ENCODE results near the gene PTRH1. TPM values are rescaled to one million over a fixed set of nuclear protein-coding genes. Genes with fewer than 3 reads are reported as not detected.

Gene PTRH1
- total RNA-seq, 1 experiment from 2014 or later, result 16.9 TPM

DNA sequence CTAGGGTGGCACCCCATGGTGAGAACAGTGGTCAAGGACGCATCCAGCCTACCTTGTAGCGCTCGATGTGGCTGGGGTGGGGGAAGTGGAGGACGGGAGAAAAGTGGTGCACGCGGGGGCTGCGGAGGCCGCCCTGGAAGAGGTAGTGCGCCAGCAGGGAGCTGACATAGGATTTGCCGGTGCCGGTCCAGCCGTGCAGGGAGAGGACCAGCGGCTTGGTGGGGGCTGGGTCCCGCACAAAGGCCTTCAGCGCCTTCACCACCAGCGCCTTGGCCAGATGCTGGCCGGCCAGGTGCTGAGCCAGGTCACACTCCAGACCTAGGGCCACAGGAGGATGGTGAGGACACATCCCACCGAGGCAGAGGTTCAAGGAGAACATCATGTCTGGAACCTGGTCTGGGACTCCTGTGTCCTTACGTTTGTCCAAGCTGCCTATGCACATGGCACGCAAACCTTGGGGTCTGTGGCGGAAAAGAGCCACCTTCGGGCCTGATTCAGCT is 18.8 kb upstream of the PTRH1 start:
- Mint-ChIP-seq H3K4me1 (peaks cover 11% of the 10 kb centered on the region), H3K4me3 (peak overlapping the region; percentile 65), H3K27ac (no peak overlapping the region), H3K36me3 (no peaks in the 10 kb centered on the region), H3K9me3 (no peaks in the 10 kb centered on the region), H3K27me3 (ENCODE audit: low read depth) (peaks cover 7% of the 10 kb centered on the region)
- DNase-seq (ENCODE audit: low spot score) (peak; percentile 35), ATAC-seq (peak; percentile 3)
- POLR2A ChIA-PET, result interaction anchor here (0.6 to 1.5 kb wide), 7 partner anchors 28 to 1781 kb away, joined by 3 to 9 read pairs (median 4); partner anchors contain the start of genes CFAP157 and SLC2A8
- CTCF ChIA-PET, result interaction anchor here (0.6 to 4.5 kb wide), 123 partner anchors 9 to 887 kb away, joined by 3 to 80 read pairs (median 6); partner anchors contain the start of genes AK1, CDK9, CFAP157 and ENG
- TF ChIP-seq PRRX2 (CRISPR knock-in tag; IDR thresholded peaks at IDR 0.05) (no peak), HMGA2 (CRISPR knock-in tag; IDR thresholded peaks at IDR 0.05) (no peak), ELF4 (CRISPR knock-in tag; IDR thresholded peaks at IDR 0.05; ENCODE audit: low read depth) (no peak)
- TF ChIP-seq, protein P1, sequence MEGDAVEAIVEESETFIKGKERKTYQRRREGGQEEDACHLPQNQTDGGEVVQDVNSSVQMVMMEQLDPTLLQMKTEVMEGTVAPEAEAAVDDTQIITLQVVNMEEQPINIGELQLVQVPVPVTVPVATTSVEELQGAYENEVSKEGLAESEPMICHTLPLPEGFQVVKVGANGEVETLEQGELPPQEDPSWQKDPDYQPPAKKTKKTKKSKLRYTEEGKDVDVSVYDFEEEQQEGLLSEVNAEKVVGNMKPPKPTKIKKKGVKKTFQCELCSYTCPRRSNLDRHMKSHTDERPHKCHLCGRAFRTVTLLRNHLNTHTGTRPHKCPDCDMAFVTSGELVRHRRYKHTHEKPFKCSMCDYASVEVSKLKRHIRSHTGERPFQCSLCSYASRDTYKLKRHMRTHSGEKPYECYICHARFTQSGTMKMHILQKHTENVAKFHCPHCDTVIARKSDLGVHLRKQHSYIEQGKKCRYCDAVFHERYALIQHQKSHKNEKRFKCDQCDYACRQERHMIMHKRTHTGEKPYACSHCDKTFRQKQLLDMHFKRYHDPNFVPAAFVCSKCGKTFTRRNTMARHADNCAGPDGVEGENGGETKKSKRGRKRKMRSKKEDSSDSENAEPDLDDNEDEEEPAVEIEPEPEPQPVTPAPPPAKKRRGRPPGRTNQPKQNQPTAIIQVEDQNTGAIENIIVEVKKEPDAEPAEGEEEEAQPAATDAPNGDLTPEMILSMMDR (IDR thresholded peaks at IDR 0.05), result peak; percentile 98; the same call in 1 of the 2 replicates
- TF ChIP-seq, protein P2, sequence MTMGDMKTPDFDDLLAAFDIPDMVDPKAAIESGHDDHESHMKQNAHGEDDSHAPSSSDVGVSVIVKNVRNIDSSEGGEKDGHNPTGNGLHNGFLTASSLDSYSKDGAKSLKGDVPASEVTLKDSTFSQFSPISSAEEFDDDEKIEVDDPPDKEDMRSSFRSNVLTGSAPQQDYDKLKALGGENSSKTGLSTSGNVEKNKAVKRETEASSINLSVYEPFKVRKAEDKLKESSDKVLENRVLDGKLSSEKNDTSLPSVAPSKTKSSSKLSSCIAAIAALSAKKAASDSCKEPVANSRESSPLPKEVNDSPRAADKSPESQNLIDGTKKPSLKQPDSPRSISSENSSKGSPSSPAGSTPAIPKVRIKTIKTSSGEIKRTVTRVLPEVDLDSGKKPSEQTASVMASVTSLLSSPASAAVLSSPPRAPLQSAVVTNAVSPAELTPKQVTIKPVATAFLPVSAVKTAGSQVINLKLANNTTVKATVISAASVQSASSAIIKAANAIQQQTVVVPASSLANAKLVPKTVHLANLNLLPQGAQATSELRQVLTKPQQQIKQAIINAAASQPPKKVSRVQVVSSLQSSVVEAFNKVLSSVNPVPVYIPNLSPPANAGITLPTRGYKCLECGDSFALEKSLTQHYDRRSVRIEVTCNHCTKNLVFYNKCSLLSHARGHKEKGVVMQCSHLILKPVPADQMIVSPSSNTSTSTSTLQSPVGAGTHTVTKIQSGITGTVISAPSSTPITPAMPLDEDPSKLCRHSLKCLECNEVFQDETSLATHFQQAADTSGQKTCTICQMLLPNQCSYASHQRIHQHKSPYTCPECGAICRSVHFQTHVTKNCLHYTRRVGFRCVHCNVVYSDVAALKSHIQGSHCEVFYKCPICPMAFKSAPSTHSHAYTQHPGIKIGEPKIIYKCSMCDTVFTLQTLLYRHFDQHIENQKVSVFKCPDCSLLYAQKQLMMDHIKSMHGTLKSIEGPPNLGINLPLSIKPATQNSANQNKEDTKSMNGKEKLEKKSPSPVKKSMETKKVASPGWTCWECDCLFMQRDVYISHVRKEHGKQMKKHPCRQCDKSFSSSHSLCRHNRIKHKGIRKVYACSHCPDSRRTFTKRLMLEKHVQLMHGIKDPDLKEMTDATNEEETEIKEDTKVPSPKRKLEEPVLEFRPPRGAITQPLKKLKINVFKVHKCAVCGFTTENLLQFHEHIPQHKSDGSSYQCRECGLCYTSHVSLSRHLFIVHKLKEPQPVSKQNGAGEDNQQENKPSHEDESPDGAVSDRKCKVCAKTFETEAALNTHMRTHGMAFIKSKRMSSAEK (CRISPR knock-in tag; IDR thresholded peaks at IDR 0.05; ENCODE audit: borderline replicate concordance), result no peak

DNA sequence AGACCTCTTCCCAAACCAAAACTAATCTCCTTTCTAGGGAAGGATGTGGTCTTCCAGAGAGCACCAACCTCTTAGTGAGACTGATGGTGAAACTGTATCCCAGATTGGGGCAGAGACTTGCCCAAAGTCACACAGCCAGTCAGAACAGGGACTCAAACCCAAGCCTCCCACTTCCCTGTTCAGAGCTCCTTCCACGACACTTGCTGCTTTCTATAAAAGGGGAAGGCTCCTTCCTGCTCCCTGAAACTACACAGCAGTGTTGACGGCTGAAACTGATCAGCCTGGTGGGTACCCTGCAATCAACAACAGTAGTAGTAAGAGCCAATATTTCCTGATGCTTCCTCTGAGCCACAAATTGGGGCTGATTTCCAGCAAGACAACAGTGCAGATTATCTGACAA is 18.2 kb upstream of the PTRH1 start:
- POLR2A ChIA-PET, result no interaction called here
- Mint-ChIP-seq H3K36me3 (no peaks in the 10 kb centered on the region), H3K4me3 (no peak overlapping the region), H3K9me3 (no peaks in the 10 kb centered on the region), H3K27me3 (ENCODE audit: low read depth) (peaks cover 7% of the 10 kb centered on the region), H3K27ac (no peak overlapping the region; the same call in 1 of the 2 replicates), H3K4me1 (peaks cover 11% of the 10 kb centered on the region)
- ATAC-seq, result no peak
- DNase-seq (ENCODE audit: low spot score), result no peak
- TF ChIP-seq ZBTB21 (CRISPR knock-in tag; IDR thresholded peaks at IDR 0.05; ENCODE audit: borderline replicate concordance) (no peak), ZNF396 (CRISPR knock-in tag; IDR thresholded peaks at IDR 0.05; ENCODE audit: borderline replicate concordance) (no peak), TEAD4 (CRISPR knock-in tag; IDR thresholded peaks at IDR 0.05) (no peak), ZNF121 (CRISPR knock-in tag; IDR thresholded peaks at IDR 0.05) (no peak)
- TF ChIP-seq, protein P3, sequence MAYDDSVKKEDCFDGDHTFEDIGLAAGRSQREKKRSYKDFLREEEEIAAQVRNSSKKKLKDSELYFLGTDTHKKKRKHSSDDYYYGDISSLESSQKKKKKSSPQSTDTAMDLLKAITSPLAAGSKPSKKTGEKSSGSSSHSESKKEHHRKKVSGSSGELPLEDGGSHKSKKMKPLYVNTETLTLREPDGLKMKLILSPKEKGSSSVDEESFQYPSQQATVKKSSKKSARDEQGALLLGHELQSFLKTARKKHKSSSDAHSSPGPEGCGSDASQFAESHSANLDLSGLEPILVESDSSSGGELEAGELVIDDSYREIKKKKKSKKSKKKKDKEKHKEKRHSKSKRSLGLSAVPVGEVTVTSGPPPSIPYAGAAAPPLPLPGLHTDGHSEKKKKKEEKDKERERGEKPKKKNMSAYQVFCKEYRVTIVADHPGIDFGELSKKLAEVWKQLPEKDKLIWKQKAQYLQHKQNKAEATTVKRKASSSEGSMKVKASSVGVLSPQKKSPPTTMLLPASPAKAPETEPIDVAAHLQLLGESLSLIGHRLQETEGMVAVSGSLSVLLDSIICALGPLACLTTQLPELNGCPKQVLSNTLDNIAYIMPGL (CRISPR knock-in tag; IDR thresholded peaks at IDR 0.05), result no peak
- TF ChIP-seq, protein P4, sequence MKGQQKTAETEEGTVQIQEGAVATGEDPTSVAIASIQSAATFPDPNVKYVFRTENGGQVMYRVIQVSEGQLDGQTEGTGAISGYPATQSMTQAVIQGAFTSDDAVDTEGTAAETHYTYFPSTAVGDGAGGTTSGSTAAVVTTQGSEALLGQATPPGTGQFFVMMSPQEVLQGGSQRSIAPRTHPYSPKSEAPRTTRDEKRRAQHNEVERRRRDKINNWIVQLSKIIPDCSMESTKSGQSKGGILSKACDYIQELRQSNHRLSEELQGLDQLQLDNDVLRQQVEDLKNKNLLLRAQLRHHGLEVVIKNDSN (CRISPR knock-in tag; IDR thresholded peaks at IDR 0.05), result no peak
- TF ChIP-seq, protein P5, sequence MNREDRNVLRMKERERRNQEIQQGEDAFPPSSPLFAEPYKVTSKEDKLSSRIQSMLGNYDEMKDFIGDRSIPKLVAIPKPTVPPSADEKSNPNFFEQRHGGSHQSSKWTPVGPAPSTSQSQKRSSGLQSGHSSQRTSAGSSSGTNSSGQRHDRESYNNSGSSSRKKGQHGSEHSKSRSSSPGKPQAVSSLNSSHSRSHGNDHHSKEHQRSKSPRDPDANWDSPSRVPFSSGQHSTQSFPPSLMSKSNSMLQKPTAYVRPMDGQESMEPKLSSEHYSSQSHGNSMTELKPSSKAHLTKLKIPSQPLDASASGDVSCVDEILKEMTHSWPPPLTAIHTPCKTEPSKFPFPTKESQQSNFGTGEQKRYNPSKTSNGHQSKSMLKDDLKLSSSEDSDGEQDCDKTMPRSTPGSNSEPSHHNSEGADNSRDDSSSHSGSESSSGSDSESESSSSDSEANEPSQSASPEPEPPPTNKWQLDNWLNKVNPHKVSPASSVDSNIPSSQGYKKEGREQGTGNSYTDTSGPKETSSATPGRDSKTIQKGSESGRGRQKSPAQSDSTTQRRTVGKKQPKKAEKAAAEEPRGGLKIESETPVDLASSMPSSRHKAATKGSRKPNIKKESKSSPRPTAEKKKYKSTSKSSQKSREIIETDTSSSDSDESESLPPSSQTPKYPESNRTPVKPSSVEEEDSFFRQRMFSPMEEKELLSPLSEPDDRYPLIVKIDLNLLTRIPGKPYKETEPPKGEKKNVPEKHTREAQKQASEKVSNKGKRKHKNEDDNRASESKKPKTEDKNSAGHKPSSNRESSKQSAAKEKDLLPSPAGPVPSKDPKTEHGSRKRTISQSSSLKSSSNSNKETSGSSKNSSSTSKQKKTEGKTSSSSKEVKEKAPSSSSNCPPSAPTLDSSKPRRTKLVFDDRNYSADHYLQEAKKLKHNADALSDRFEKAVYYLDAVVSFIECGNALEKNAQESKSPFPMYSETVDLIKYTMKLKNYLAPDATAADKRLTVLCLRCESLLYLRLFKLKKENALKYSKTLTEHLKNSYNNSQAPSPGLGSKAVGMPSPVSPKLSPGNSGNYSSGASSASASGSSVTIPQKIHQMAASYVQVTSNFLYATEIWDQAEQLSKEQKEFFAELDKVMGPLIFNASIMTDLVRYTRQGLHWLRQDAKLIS (CRISPR knock-in tag; IDR thresholded peaks at IDR 0.05; ENCODE audit: borderline replicate concordance), result no peak
- CTCF ChIA-PET, result interaction anchor here (1.5 to 4.5 kb wide), 18 partner anchors 9 to 193 kb away, joined by 4 to 80 read pairs (median 13); partner anchors contain the start of genes ENG, FPGS, PTRH1 and TTC16

Data from WTC11 (cell line).